HG02759 (cell line): Measurements from ENCODE around the gene COL21A1.
"Not testable (repeated sequence)": the region's sequence is repeated elsewhere in the genome, so short reads cannot be mapped to it uniquely, and the experiment has no call there.

Experiments used
- ATAC-seq: cut with Tn5 transposase; IDR thresholded peaks from one replicate; pipeline ENCODE4 v1.9.1; 2021; ENCODE audit warnings: mild to moderate bottlenecking, moderate library complexity; ENCODE audit not compliant: unreplicated experiment

Gene COL21A1

GRCh38 chr6:56246881-56247653 lies at the start of gene COL21A1:
COL21A1 (minus strand) TSS chr6:56247580; CDS start chr6:56182618, 64,962 bp downstream.
- no peak for ATAC-seq

DNA sequence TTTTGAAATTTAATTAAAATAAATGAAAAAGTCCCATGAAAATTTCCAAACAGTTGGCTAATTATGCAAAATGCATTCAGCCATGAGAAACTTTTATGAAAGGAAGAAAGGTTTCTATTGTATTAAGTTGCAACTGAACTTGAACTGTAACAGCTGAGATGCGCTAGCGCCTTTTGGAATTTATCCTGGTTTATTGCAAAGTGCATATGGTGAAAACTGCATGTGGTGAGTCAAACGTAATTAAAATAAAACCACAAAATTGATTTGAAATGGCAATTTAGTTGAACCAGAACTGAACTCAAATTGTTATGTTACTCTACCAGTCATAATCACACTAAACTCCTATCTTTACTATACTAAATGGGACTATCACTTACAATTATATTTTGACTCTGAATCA lies 46.4 kb upstream of the COL21A1 start:
- ATAC-seq = no peak

DNA sequence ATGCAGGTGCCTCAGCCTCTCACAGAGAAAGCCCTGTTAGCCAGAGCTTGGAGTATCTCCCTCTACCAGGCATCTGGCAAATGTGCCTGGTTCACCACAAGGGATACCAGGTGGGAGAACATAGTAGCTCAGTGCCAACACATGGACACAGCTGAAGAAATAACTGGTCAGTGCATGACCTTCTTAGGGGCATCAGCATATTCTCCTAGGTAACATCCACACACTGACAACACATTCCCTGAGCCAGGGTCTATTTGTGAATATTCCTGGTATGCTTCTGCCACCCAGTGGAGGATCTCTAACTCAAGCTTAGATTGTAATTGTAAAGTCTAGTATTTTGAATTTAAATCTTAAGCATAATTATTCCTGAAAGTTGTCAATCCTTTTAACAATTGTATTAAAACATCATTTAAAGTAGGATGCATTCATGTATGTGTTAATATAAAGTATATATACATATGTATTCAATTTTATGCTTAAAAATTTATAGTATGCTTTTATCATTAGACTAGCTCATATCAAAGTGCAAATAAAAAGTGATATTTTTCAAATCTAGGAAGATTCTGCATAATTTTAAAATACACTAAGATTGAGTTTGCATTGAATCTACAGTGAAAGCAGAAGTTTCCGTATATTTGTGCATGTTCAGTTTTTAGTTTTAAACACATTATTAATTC lies 45.3 kb upstream of the COL21A1 start:
- ATAC-seq = peak; percentile 44

DNA sequence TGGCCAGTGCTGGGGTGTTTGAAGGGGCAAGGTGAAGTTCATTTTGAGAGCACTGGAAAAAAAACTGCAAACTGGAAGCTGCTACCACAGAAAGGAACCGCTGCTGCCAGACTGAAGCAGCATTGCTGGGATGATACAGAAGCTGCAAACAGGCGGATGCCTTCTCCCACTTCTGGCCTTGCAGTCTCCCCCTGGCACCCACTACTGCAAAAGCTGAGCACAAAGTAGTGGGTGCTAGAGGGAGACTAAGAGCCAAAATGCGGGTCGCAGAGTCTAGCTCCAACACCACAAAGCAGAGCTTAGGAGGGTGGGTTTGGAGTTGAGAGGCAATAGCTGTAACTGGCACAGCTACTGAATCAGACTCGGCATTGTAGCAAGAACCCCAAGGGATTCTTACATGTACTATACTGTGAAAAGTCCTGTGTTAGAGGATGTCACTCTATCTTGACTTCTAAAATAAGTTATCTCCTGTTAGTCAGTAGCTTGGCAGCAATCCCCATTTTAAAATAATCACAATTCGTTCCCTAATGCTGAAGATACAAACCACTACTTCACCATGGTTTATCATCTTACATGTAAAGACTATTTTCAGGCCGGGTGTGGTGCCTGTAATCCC lies 44.0 kb upstream of the COL21A1 start:
- ATAC-seq = no peak

- no peak for ATAC-seq
Measured at GRCh38 chr6:56289721-56290120, 42.3 kb upstream of the COL21A1 start.

GRCh38 chr6:56288347-56288746 lies 41.0 kb upstream of the COL21A1 start:
- no peak for ATAC-seq

GRCh38 chr6:56282391-56282790 lies 35.0 kb upstream of the COL21A1 start:
- no peak for ATAC-seq

DNA sequence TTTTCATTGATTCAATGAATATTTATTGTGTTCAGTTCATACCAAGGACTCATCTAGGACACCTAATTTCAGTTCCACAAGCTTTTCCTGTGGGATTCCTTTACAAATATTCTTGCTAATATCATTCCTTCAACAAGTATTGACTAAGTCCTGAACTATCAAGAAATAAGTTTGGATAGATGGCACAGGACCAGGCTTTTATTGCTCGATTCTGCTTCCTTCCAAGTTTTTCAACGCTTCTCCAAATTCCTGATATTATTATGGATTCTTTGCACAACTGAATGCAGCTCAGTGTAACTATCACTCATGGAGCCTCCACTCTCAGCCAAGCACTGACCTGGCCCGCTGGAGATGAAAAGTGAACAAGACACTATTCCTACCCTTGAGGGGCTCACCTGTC lies 32.7 kb upstream of the COL21A1 start:
- no peak for ATAC-seq

DNA sequence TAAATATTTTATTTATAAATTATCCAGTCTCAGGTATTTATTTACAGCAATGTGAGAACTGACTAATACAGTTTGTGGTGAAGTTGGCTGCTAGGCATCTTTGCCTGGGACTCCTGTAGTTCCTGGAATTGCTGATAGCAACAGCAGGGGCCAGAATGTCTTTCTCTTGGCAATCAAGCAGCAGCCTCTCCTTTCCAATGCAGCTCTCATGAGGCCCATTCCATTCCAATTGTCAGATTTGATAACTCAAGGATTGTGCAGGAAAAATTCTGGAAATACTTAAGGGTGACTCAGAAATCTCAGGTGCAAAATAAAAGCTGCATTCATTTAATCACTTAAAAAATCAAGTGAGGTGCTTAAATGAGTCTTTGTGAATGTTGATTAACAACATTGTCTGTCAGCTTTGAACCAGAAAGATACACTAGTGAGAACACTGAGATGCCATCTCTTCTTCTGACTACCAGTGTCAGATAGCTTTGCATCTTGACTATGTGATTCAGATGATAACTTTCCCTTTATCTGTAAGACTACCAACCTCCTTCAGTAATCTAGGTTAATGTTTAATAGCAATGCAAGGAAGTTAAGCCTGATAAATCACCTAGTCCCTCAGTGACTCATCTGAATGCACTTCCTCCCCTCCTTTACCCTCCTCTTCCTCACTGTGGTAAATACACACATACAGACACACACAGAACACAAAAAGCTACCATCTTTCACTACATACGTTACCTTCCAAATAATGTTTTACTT lies 32.1 kb upstream of the COL21A1 start:
- ATAC-seq = peak; percentile 48

GRCh38 chr6:56278171-56278591 lies 30.8 kb upstream of the COL21A1 start:
- ATAC-seq = no peak

GRCh38 chr6:56270812-56271441 lies 23.5 kb upstream of the COL21A1 start:
- no peak for ATAC-seq

DNA sequence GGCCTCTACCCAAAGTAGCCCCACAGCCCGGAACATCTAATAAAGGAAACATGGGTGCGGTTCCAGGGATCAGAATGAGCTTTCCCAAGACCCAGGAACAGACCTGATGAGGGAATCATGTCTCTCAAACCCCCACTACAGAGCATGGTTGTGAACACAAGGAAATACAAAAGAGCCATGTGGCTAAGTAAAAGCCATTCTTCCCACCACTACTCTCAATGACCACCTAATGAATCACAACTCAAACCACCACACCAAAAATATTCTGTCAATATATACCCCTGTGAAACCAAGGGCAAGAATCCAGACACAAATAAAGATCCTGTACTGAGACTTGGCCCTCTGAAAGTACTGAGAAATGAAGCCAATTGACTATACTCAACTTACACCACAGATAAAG lies 20.9 kb upstream of the COL21A1 start:
- ATAC-seq = no peak

- no peak for ATAC-seq
Measured at GRCh38 chr6:56266011-56266410, 18.6 kb upstream of the COL21A1 start.

DNA sequence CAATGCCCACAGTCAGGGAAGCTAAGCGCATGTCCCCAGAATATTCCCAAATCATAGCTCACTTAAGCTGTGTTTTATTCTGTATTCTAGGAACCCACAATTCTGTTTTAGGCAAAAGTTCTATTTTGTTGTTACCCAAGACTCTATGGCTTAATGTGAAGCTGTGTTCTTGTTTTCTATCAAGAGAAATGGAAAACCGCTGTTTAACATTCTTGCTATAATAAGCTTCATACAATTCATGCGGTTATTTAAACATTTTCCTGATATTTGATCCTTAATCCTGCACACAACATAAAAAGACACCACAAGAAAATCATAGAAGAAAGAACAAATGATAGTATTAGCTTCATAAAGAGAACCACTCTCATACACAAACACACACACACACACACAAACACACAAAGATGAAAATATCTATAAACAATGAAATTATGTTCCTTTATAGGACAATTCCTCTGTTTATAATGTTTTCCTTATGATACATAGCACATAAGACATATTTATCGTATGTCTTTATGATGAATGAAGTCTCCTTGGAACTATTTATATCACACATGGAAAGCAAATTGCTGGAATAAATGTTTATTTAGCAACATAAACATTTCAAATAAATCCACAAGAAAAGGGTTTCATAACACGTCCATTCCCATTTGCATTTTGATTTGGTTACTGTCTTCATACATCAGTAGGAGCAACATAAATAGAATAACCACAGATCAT lies 16.4 kb upstream of the COL21A1 start:
- no peak for ATAC-seq

GRCh38 chr6:56260593-56260992 lies 13.2 kb upstream of the COL21A1 start:
- ATAC-seq = not testable (repeated sequence)

DNA sequence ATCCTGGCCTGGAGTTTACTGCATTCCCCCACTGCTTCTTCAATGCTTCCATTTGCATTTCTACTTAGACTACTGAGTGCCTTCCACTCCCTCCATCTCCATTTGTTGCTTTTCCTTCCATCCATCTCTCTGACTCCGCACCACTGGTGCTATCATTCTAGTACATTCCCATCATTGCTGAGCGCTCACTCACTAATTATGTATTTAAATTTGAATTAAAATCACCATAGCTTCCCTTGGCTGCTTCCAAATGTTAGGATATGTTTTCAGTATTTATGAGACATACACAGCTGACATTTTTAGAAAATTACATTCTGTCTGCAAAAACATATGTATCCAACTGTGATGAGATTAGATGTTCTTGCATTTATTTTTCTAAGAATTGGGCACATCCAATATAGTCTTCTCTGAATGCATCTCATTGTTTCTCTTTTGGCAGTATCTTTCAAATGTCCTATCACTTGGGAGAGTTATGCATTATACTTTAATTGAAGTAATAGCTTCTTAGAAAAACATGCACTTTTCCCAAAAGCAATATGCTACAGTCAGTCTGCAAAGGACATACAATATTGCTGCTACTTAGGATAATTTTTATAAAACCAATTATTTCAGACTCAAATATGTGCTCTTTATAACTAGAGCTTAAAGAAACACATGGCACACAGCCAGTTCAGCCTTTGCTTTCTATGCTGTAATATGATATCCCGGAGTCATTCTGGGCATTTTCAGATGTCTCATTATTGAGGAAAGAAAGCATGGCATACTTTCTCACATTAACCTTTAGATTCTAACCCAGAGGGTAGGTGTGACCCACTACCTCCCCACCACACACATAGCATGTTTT lies 12.1 kb upstream of the COL21A1 start:
- ATAC-seq = no peak

GRCh38 chr6:56255349-56255748 lies 8.0 kb upstream of the COL21A1 start:
- no peak for ATAC-seq

DNA sequence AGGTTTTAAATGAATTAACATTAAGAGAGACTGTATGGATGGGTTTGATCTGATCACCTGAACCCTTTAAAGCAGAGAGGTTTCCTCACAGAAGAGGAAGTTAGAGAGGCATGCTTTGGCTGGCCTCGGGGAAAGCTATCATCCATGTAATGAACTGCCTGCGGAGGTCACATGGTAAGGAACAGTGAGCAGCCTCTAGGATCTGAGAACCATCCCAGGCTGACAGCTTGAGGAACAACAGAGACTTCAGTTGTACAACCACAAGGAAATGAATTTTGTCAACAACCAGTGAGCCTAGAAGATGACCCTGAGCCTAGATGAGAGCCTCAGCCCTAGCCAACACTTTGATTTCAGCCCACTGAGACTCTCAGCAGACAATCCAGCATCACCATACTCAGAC lies 2.9 kb upstream of the COL21A1 start:
- no peak for ATAC-seq

DNA sequence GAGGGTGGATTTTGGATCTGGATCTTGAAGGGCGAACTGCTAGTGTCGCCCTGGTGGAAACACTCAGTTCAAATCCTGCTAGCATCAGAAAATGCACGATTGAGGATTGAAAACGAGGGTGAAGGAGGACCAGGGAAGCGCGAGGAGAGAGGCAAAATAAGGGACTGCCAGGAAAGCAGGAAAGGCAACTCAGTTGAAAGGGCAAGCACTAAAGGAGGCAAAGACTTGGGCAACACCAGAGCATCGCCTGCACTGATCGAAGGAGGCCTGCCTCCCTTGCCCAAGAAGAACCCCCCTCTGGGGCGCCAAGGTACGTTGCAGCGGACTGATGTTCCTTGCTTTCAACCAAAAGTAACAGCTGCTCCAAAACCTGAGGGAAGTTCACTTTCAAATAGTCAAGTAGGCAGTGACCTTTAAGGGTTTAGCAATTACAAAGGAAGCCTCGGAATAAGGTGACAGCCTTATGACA lies 308 bp upstream of the COL21A1 start:
- ATAC-seq = no peak
